GM18861 (cell line): Measurements from ENCODE around the gene KIAA0040.

Source experiments
- ATAC-seq: cut with Tn5 transposase; IDR thresholded peaks from one replicate; pipeline ENCODE4 v1.9.1; 2021; ENCODE audit not compliant: unreplicated experiment

The KIAA0040 gene

GRCh38 chr1:175145899-175146528 lies 46.6 kb downstream of the KIAA0040 start:
- no peak for ATAC-seq

- no peak for ATAC-seq
Measured at GRCh38 chr1:175138579-175138978, 54.0 kb downstream of the KIAA0040 start.

GRCh38 chr1:175137369-175137768 lies 55.2 kb downstream of the KIAA0040 start:
- no peak for ATAC-seq

- ATAC-seq, result no peak
Measured at GRCh38 chr1:175136246-175136645, 56.3 kb downstream of the KIAA0040 start.

GRCh38 chr1:175134500-175134899 lies 58.1 kb downstream of the KIAA0040 start:
- ATAC-seq, result no peak

GRCh38 chr1:175133673-175134435 lies 58.7 kb downstream of the KIAA0040 start:
- ATAC-seq, result no peak

- ATAC-seq, result no peak
Measured at GRCh38 chr1:175132436-175132835, 60.1 kb downstream of the KIAA0040 start.

GRCh38 chr1:175131095-175131494 lies 61.5 kb downstream of the KIAA0040 start:
- no peak for ATAC-seq

GRCh38 chr1:175130649-175131045 lies 61.9 kb downstream of the KIAA0040 start:
- no peak for ATAC-seq

GRCh38 chr1:175129997-175130648 lies 62.5 kb downstream of the KIAA0040 start:
- ATAC-seq, result no peak

- ATAC-seq, result no peak
Measured at GRCh38 chr1:175129644-175129996, 63.0 kb downstream of the KIAA0040 start.

GRCh38 chr1:175129182-175129581 lies 63.4 kb downstream of the KIAA0040 start:
- ATAC-seq, result no peak

GRCh38 chr1:175128523-175128922 lies 64.1 kb downstream of the KIAA0040 start:
- ATAC-seq, result no peak

- no peak for ATAC-seq
Measured at GRCh38 chr1:175127565-175127964, 65.0 kb downstream of the KIAA0040 start.

GRCh38 chr1:175126347-175126746 lies 66.2 kb downstream of the KIAA0040 start:
- ATAC-seq, result no peak

GRCh38 chr1:175124861-175125260 lies 67.7 kb downstream of the KIAA0040 start:
- peak; percentile 20 for ATAC-seq

GRCh38 chr1:175120511-175120910 lies 72.1 kb downstream of the KIAA0040 start:
- ATAC-seq, result no peak

GRCh38 chr1:175118375-175119367 lies 73.9 kb downstream of the KIAA0040 start:
- ATAC-seq, result peak; percentile 45

- ATAC-seq, result no peak
Measured at GRCh38 chr1:175116903-175117302, 75.7 kb downstream of the KIAA0040 start.

GRCh38 chr1:175116210-175116798 lies 76.3 kb downstream of the KIAA0040 start:
- peak; percentile 62 for ATAC-seq

GRCh38 chr1:175114996-175115395 lies 77.6 kb downstream of the KIAA0040 start:
- ATAC-seq, result no peak
